HepG2 (cell line): ENCODE measurements around the gene DHRS7. TPM values are rescaled to one million over a fixed set of nuclear protein-coding genes. Genes with fewer than 3 reads are reported as not detected.

Experiments used
- AFF4 ChIP-seq: sonication (generic); formaldehyde crosslinking; IDR thresholded peaks from 2 replicates; pipeline ENCODE4 v1.4.0; 2020; ENCODE audit warnings: missing genetic modification reagents
- ARNT ChIP-seq: fragments of 450-650 bp; IDR thresholded peaks from 2 replicates; pipeline ENCODE4 v1.6.1; 2017
- GATAD1 ChIP-seq: IDR thresholded peaks from 2 replicates; pipeline ENCODE4 v1.6.1; 2016; ENCODE audit warnings: missing genetic modification reagents, missing compliant biosample characterization
- GPBP1L1 ChIP-seq: sonication (generic); formaldehyde crosslinking; IDR thresholded peaks from 2 replicates; pipeline ENCODE4 v1.5.0; 2020; ENCODE audit warnings: mild to moderate bottlenecking, missing genetic modification reagents
- IRF1 ChIP-seq: sonication (generic); formaldehyde crosslinking; IDR thresholded peaks from 2 replicates; pipeline ENCODE4 v1.4.0; 2020; ENCODE audit warnings: low read depth, mild to moderate bottlenecking, missing genetic modification reagents
- ISL2 ChIP-seq: sonication (generic); formaldehyde crosslinking; IDR thresholded peaks from 2 replicates; pipeline ENCODE4 v1.5.0; 2020; ENCODE audit warnings: missing genetic modification reagents
- MTF1 ChIP-seq: sonication (generic); formaldehyde crosslinking; IDR thresholded peaks from 2 replicates; pipeline ENCODE4 v1.5.0; 2020; ENCODE audit warnings: missing genetic modification reagents
- NFIC ChIP-seq: IDR thresholded peaks from 2 replicates; pipeline ENCODE4 v1.6.1; 2012; ENCODE audit warnings: mild to moderate bottlenecking, low read length, inconsistent platforms
- SNAPC5 ChIP-seq: sonication (generic); formaldehyde crosslinking; IDR thresholded peaks from 2 replicates; pipeline ENCODE4 v1.8.1; 2023; ENCODE audit warnings: mild to moderate bottlenecking, missing genetic modification reagents, borderline replicate concordance
- THRA ChIP-seq: sonication (generic); formaldehyde crosslinking; IDR thresholded peaks from 2 replicates; pipeline ENCODE4 v1.4.0; 2020; ENCODE audit warnings: missing genetic modification reagents, borderline replicate concordance
- ZFP36 ChIP-seq: fragments of 150-350 bp; IDR thresholded peaks from 2 replicates; pipeline ENCODE4 v1.6.1; 2018; ENCODE audit warnings: borderline replicate concordance, low read length, low read depth; ENCODE audit not compliant: partially characterized antibody
- ZIK1 ChIP-seq: sonication (generic); formaldehyde crosslinking; IDR thresholded peaks from 2 replicates; pipeline ENCODE4 v1.5.0; 2020; ENCODE audit warnings: mild to moderate bottlenecking, low read depth, missing genetic modification reagents, borderline replicate concordance
- ZNF260 ChIP-seq: sonication (generic); formaldehyde crosslinking; IDR thresholded peaks from 2 replicates; pipeline ENCODE4 v1.4.0; 2020; ENCODE audit warnings: missing genetic modification reagents, low read depth, mild to moderate bottlenecking, borderline replicate concordance
- ZNF333 ChIP-seq: sonication (generic); formaldehyde crosslinking; IDR thresholded peaks from 2 replicates; pipeline ENCODE4 v1.4.0; 2020; ENCODE audit warnings: mild to moderate bottlenecking, missing genetic modification reagents, borderline replicate concordance
- ZNF670 ChIP-seq: sonication (generic); formaldehyde crosslinking; IDR thresholded peaks from 2 replicates; pipeline ENCODE4 v1.8.0; 2022; ENCODE audit warnings: mild to moderate bottlenecking, missing genetic modification reagents, borderline replicate concordance
- ZNF740 ChIP-seq: sonication (generic); formaldehyde crosslinking; IDR thresholded peaks from 2 replicates; pipeline ENCODE4 v1.4.0; 2020; ENCODE audit warnings: missing genetic modification reagents
- ZNF761 ChIP-seq: sonication (generic); formaldehyde crosslinking; conservative IDR thresholded peaks from 2 replicates; pipeline ENCODE4 v1.4.0; 2020; ENCODE audit warnings: mild to moderate bottlenecking, missing genetic modification reagents
- ZNF766 ChIP-seq: sonication (generic); formaldehyde crosslinking; IDR thresholded peaks from 2 replicates; pipeline ENCODE4 v1.5.0; 2020; ENCODE audit warnings: missing genetic modification reagents, borderline replicate concordance
- polyA plus RNA-seq, 8 experiments: library from polyadenylated mRNA; depleted of rRNA in 3 of 8; stranded (reverse) in 7 of 8; unstranded in 1 of 8; fragments of >200 nt; fragmentation: Illumina TruSeq in 4 of 8; extraction: Trizol in 4 of 8; gene quantifications; 2 replicates each; pipeline versions ENCODE4 v1.2.1 to v1.2.3, GENCODE V29; 2011 to 2016; ENCODE audit warnings: low read depth in 4 of 8, missing spikeins in 1 of 8, mixed read lengths in 1 of 8; ENCODE audit not compliant: insufficient read depth in 1 of 8
- total RNA-seq, 5 experiments: library from RNA; depleted of rRNA; stranded (reverse); fragments of >200 nt; fragmentation: Illumina TruSeq; extraction: Trizol; gene quantifications; 2 replicates each; pipeline ENCODE4 v1.2.3, GENCODE V29; 2016; ENCODE audit warnings: low read depth in 1 of 5

DHRS7 gene
- total and polyA plus RNA-seq, 2 of the 13 experiments (the other 11 are each of a cell fraction or from before 2014, with no cell fraction given) = 20.8 to 44.4 TPM

- TF ChIP-seq GPBP1L1 (CRISPR knock-in tag) (no peak), ZNF670 (CRISPR knock-in tag) (peak; percentile 20; the same call in 1 of the 2 replicates), SNAPC5 (CRISPR knock-in tag) (no peak), GATAD1 (CRISPR knock-in tag) (peak; percentile 23; the same call in 1 of the 2 replicates), ZNF260 (no peak), ARNT (no peak), ZNF333 (CRISPR knock-in tag) (peak; percentile 32; the same call in 1 of the 2 replicates), ZFP36 (no peak), ZNF766 (CRISPR knock-in tag) (no peak), THRA (CRISPR knock-in tag) (peak; percentile 49; the same call in 1 of the 2 replicates), MTF1 (CRISPR knock-in tag) (no peak), ZNF761 (CRISPR knock-in tag) (no peak), IRF1 (CRISPR knock-in tag) (0 out of 2 replicates have a peak, but pooled peaks have one; percentile 30), NFIC (no peak), AFF4 (CRISPR knock-in tag) (no peak), ISL2 (CRISPR knock-in tag) (peak; percentile 39), ZNF740 (CRISPR knock-in tag) (no peak), ZIK1 (peak; percentile 84; the same call in 1 of the 2 replicates)
Observed at GRCh38 chr14:60164712-60165546, at the start of gene DHRS7 (continued).
